Nephron (organoid): ENCODE results near the gene CDC14B.

Experiments
- H3K27ac Mint-ChIP-seq, 3 experiments: 2 replicates each; pipeline ENCODE4 v1.8.0; 2020; ENCODE audit warnings: mixed read lengths in 3 of 3, mild to moderate bottlenecking in 2 of 3, moderate library complexity in 1 of 3
- H3K27me3 Mint-ChIP-seq: 2 replicates; pipeline ENCODE4 v1.8.0; 2021; ENCODE audit warnings: low read depth, mild to moderate bottlenecking, moderate library complexity, mixed read lengths
- H3K36me3 Mint-ChIP-seq: 2 replicates; pipeline ENCODE4 v1.8.0; 2020; ENCODE audit warnings: low read depth, mixed read lengths
- H3K4me1 Mint-ChIP-seq: 2 replicates; pipeline ENCODE4 v1.8.0; 2020; ENCODE audit warnings: mixed read lengths
- H3K4me3 Mint-ChIP-seq, 3 experiments: 2 replicates each; pipeline ENCODE4 v1.8.0; 2020; ENCODE audit warnings: mild to moderate bottlenecking in 3 of 3, mixed read lengths in 3 of 3, moderate library complexity in 2 of 3
- H3K9me3 Mint-ChIP-seq: 2 replicates; pipeline ENCODE4 v1.8.0; 2020; ENCODE audit warnings: mixed read lengths
- TF ChIP-seq, protein P1 (sequence below), 3 experiments: fragments of 200-600 bp; sonication (generic); IDR thresholded peaks; one replicate each; pipeline ENCODE4 v1.5.0; 2021; ENCODE audit warnings: antibody characterized with exemption in 3 of 3; ENCODE audit not compliant: unreplicated experiment in 3 of 3

CDC14B gene

DNA sequence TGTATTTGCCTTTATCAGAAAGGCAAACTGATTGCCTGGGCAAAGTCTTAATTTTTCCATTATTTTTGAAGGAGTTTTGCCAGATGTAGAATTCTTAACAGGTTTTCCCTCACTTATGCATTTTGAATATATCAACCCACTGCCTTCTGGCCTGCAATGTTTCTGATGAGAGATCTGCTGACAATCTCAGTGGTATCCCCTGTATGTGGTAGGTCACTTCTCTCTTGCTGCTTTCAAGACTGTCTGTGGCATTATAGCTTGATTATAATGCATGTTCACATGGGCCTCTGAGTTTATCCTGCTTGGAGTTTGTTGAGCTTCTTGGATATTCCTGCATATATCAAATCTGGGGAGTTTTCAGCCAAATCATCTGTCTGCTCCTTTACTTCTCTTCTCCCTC lies 87.5 kb downstream of the CDC14B start:
- Mint-ChIP-seq H3K9me3 (peaks cover 8% of the 10 kb centered on the region), H3K4me1 (no peaks in the 10 kb centered on the region), H3K27ac (no peak overlapping the region), H3K4me3 (no peak overlapping the region), H3K36me3 (peaks cover 74% of the 10 kb centered on the region), H3K27me3 (no peaks in the 10 kb centered on the region)
- TF ChIP-seq, protein P1, sequence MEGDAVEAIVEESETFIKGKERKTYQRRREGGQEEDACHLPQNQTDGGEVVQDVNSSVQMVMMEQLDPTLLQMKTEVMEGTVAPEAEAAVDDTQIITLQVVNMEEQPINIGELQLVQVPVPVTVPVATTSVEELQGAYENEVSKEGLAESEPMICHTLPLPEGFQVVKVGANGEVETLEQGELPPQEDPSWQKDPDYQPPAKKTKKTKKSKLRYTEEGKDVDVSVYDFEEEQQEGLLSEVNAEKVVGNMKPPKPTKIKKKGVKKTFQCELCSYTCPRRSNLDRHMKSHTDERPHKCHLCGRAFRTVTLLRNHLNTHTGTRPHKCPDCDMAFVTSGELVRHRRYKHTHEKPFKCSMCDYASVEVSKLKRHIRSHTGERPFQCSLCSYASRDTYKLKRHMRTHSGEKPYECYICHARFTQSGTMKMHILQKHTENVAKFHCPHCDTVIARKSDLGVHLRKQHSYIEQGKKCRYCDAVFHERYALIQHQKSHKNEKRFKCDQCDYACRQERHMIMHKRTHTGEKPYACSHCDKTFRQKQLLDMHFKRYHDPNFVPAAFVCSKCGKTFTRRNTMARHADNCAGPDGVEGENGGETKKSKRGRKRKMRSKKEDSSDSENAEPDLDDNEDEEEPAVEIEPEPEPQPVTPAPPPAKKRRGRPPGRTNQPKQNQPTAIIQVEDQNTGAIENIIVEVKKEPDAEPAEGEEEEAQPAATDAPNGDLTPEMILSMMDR (IDR thresholded peaks at IDR 0.05; ENCODE audit: unreplicated experiment in 3 of 3) = no peak

DNA sequence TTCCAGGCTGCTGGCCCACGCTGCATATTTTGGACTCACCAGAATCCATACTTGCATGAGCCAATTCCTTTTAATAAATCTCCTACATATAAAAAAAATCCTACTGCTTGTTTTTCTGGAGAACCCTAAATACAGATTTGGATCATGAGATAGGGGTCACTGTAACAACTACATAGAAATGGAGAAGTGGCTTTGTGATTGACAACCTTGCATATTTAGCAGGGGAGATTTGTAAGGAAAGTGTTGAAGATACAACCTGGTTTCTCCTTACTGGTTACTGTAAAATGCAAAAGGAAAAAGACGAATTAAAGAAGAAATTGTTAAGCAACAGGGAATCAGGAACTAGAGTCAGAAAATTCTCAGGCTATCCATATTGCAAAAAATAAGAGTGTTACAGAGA lies 94.9 kb downstream of the CDC14B start:
- Mint-ChIP-seq H3K27ac (no peak overlapping the region), H3K9me3 (no peaks in the 10 kb centered on the region), H3K4me1 (no peaks in the 10 kb centered on the region), H3K4me3 (no peak overlapping the region), H3K27me3 (no peaks in the 10 kb centered on the region), H3K36me3 (peaks cover 62% of the 10 kb centered on the region)
- TF ChIP-seq, protein P1 (IDR thresholded peaks at IDR 0.05; ENCODE audit: unreplicated experiment in 3 of 3) = no peak

- Mint-ChIP-seq H3K36me3 (peaks cover 62% of the 10 kb centered on the region), H3K4me1 (no peaks in the 10 kb centered on the region), H3K27me3 (no peaks in the 10 kb centered on the region), H3K4me3 (no peak overlapping the region), H3K9me3 (no peaks in the 10 kb centered on the region), H3K27ac (no peak overlapping the region)
- TF ChIP-seq, protein P1 (IDR thresholded peaks at IDR 0.05; ENCODE audit: unreplicated experiment in 3 of 3) = no peak
These were observed 95.6 kb downstream of the CDC14B start for GRCh38 chr9:96524045-96524444.

GRCh38 chr9:96523374-96523773 lies 96.3 kb downstream of the CDC14B start:
- TF ChIP-seq, protein P1 (IDR thresholded peaks at IDR 0.05; ENCODE audit: unreplicated experiment in 3 of 3) = no peak
- Mint-ChIP-seq H3K27me3 (no peaks in the 10 kb centered on the region), H3K36me3 (peaks cover 60% of the 10 kb centered on the region), H3K9me3 (no peaks in the 10 kb centered on the region), H3K27ac (no peak overlapping the region), H3K4me3 (no peak overlapping the region), H3K4me1 (no peaks in the 10 kb centered on the region)

DNA sequence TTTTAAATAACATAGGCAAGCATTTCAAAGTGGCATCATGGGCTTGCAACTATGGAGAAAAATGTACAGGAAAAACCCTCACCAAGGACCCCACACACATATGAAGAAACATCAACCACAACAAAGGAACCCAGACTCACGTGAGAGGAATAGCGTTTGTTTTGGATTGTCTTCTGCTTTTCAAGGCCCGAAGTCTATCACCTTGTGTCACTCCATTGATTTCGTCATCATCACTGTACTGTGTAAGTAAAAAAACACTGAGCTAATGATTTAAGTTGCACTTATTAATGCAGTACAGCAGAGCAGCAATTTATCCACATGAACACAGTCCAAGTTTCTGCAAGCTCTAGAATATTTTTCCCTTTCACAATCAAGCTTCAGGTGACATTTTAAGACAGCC lies 97.3 kb downstream of the CDC14B start:
- no peak overlapping the region for H3K4me3 Mint-ChIP-seq
- no peaks in the 10 kb centered on the region for H3K27me3 Mint-ChIP-seq
- H3K27ac Mint-ChIP-seq = no peak overlapping the region
- TF ChIP-seq, protein P1 (IDR thresholded peaks at IDR 0.05; ENCODE audit: unreplicated experiment in 3 of 3) = no peak
- H3K4me1 Mint-ChIP-seq = no peaks in the 10 kb centered on the region
- H3K36me3 Mint-ChIP-seq = peaks cover 56% of the 10 kb centered on the region
- no peaks in the 10 kb centered on the region for H3K9me3 Mint-ChIP-seq

DNA sequence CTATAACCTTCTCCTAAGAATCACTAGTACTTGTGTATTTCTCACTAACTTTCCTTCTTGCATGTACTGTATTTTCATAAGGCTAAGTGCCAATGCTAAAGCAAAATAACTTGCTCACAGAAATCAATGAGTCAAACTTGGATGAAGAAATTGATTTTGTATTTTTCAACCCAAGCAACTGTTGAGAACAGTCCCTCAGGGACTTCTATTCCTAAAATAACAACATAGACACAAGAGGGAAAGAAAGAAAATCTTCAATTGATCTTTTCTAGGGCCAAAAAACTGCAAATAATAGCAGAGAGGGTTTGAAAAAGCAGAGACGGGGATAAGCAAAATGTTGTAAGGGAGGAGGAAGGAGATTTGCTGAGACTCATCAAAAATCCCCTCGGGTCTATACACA lies 99.9 kb downstream of the CDC14B start:
- Mint-ChIP-seq H3K27me3 (no peaks in the 10 kb centered on the region), H3K27ac (no peak overlapping the region), H3K36me3 (peaks cover 53% of the 10 kb centered on the region), H3K9me3 (no peaks in the 10 kb centered on the region), H3K4me1 (peaks cover 4% of the 10 kb centered on the region), H3K4me3 (no peak overlapping the region)
- TF ChIP-seq, protein P1 (IDR thresholded peaks at IDR 0.05; ENCODE audit: unreplicated experiment in 3 of 3) = no peak
